GM19328 (cell line): ENCODE data around the gene TPSAB1.

Source experiments
- ATAC-seq: cut with Tn5 transposase; IDR thresholded peaks from one replicate; pipeline ENCODE4 v1.9.1; 2021; ENCODE audit warnings: mild to moderate bottlenecking, moderate library complexity; ENCODE audit not compliant: unreplicated experiment

TPSAB1 gene

GRCh38 chr16:1209081-1209480 is 31.4 kb upstream of the TPSAB1 start:
- no peak for ATAC-seq

DNA sequence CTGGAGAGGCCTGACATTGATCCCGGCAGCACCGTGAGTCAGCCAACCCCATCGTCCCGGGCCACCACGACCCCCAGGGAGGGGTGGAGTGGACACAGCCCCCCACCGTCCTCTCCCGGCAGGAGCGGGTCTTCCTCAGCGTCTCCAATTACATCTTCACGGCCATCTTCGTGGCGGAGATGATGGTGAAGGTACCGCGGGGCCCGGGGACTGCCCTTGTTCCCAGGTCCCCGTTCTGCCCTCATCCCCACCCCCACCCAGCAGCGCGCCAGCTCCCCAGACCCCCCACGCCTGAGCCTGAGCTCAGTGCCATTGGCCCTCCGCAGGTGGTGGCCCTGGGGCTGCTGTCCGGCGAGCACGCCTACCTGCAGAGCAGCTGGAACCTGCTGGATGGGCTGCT is 30.0 kb upstream of the TPSAB1 start:
- ATAC-seq: no peak

DNA sequence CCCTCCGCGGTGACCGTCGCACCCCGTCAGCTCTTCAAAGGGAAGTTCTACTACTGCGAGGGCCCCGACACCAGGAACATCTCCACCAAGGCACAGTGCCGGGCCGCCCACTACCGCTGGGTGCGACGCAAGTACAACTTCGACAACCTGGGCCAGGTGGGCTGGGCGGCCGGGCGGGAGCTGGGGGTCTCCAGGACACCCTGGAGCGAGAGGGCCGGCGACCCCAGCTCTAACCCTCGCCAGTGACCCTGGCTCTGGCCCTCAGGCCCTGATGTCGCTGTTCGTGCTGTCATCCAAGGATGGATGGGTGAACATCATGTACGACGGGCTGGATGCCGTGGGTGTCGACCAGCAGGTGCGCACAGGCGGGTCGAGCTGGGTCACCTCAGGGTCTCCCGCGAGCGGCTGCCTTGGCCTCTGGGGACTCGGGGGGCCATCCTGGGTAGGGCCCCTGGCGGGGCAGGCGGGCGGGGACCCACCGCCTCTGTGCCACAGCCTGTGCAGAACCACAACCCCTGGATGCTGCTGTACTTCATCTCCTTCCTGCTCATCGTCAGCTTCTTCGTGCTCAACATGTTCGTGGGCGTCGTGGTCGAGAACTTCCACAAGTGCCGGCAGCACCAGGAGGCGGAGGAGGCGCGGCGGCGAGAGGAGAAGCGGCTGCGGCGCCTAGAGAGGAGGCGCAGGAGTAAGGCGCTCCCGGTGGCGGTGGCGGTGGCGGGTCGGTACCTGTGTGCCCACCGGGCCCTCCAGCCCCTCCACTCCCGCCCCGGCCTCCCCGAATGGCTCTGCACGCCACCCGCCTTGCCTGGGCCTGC is 28.8 kb upstream of the TPSAB1 start:
- no peak for ATAC-seq

DNA sequence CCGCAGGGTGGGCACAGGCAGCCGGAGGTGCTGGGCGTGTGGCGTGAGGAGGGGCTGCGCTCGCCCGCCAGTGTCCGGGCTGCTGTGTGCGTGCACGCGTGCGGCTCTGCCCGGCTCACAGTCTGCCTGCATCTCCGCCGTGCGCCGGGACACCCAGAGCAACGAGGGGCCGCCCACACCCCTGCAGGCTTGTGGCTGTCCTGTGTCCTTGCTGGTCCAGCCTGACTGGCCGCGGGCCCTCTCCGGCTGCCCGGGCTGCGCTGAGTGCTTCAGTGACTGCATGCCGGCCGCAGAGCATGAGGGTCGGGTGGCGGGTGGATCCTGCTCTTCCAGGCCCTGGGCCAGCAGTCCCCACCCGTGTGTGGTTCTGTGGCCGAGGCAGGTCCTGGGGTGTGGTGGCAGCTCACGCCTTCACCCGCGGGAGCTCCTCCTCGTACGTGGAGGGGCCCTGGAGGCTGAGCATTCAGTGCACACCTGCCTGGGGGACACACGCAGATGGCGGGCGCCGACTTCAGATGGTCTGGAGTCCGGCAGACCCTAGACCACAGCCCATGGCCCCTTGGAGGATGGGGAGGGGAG is 27.8 kb upstream of the TPSAB1 start:
- ATAC-seq: no peak

GRCh38 chr16:1213231-1213630 is 27.3 kb upstream of the TPSAB1 start:
- ATAC-seq: no peak

GRCh38 chr16:1213796-1214372 is 26.6 kb upstream of the TPSAB1 start:
- no peak for ATAC-seq

GRCh38 chr16:1214719-1215118 is 25.8 kb upstream of the TPSAB1 start:
- ATAC-seq: no peak

GRCh38 chr16:1215574-1216295 is 24.8 kb upstream of the TPSAB1 start:
- ATAC-seq: no peak

- no peak for ATAC-seq
Observed at GRCh38 chr16:1216296-1216619, 24.2 kb upstream of the TPSAB1 start.

GRCh38 chr16:1216681-1217400 is 23.7 kb upstream of the TPSAB1 start:
- ATAC-seq: no peak

DNA sequence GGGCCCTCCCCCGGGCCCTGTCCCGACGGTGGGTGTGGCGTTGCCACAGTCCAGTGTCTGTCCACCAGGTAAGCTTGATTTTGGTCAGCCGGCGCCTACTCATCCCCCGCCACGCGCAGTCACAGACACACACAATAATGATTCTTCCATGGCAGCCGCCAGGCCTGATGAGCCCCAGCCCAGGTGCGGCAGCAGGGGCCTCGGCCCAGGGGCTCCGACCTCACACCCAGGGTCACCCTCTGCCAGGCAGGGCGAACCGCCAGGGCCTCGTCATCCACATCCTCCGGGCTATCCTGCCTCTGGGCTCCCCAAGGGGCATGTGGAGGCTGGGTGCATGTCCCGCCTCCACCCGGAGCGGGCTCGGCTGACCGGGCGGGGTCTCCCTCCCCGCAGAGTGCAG is 23.0 kb upstream of the TPSAB1 start:
- ATAC-seq: no peak

DNA sequence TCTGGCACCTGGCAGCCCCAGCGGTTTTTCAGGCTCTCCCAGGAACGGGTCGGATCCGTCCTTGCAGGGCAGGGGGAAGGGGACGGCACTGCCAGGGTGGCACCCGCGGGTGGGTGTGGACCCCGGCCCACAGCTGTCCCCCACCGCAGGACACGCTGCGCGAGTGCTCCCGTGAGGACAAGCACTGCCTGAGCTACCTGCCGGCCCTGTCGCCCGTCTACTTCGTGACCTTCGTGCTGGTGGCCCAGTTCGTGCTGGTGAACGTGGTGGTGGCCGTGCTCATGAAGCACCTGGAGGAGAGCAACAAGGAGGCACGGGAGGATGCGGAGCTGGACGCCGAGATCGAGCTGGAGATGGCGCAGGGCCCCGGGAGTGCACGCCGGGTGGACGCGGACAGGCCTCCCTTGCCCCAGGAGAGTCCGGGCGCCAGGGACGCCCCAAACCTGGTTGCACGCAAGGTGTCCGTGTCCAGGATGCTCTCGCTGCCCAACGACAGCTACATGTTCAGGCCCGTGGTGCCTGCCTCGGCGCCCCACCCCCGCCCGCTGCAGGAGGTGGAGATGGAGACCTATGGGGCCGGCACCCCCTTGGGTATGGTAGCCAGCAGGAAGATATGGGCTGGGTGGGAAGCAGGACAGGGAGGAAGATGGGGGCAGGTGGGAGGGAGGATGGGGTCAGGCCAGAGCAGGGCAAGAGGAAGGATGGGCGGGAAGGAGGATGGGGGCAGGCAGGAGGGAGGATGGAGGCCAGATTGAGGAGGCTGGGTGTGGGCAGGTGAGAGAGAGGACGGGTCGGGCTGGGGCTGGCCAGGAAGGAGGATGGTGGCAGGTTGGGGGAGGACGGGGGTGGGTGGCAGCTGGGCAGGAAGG is 22.2 kb upstream of the TPSAB1 start:
- no peak for ATAC-seq

- ATAC-seq: no peak
Observed at GRCh38 chr16:1218930-1219611, 21.4 kb upstream of the TPSAB1 start.

DNA sequence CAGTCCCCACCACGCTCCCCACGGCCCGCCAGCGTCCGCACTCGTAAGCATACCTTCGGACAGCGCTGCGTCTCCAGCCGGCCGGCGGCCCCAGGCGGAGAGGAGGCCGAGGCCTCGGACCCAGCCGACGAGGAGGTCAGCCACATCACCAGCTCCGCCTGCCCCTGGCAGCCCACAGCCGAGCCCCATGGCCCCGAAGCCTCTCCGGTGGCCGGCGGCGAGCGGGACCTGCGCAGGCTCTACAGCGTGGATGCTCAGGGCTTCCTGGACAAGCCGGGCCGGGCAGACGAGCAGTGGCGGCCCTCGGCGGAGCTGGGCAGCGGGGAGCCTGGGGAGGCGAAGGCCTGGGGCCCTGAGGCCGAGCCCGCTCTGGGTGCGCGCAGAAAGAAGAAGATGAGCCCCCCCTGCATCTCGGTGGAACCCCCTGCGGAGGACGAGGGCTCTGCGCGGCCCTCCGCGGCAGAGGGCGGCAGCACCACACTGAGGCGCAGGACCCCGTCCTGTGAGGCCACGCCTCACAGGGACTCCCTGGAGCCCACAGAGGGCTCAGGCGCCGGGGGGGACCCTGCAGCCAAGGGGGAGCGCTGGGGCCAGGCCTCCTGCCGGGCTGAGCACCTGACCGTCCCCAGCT is 20.3 kb upstream of the TPSAB1 start:
- ATAC-seq: no peak

DNA sequence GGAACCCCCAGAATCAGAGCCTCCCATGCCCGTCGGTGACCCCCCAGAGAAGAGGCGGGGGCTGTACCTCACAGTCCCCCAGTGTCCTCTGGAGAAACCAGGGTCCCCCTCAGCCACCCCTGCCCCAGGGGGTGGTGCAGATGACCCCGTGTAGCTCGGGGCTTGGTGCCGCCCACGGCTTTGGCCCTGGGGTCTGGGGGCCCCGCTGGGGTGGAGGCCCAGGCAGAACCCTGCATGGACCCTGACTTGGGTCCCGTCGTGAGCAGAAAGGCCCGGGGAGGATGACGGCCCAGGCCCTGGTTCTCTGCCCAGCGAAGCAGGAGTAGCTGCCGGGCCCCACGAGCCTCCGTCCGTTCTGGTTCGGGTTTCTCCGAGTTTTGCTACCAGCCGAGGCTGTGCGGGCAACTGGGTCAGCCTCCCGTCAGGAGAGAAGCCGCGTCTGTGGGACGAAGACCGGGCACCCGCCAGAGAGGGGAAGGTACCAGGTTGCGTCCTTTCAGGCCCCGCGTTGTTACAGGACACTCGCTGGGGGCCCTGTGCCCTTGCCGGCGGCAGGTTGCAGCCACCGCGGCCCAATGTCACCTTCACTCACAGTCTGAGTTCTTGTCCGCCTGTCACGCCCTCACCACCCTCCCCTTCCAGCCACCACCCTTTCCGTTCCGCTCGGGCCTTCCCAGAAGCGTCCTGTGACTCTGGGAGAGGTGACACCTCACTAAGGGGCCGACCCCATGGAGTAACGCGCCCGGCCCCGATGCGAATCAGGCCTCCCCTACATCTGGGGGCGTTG is 19.5 kb upstream of the TPSAB1 start:
- no peak for ATAC-seq

- ATAC-seq: no peak
Observed at GRCh38 chr16:1221628-1222552, 18.6 kb upstream of the TPSAB1 start.
